Lower leg skin (tissue), 4 donors: Measurements from ENCODE around the gene DPP6. TPM values are rescaled to one million over a fixed set of nuclear protein-coding genes. Genes with fewer than 3 reads are reported as not detected.
"Not testable (repeated sequence)": the region's sequence is repeated elsewhere in the genome, so short reads cannot be mapped to it uniquely, and the experiment has no call there.

Experiments used
- DNase-seq, 2 donors: peaks; one replicate each; pipeline ENCODE4 v3.0.0-alpha.2; 2019; ENCODE audit warnings: low spot score in 2 of 2
- H3K4me3 ChIP-seq: fragments of 200-600 bp; sonication (generic); 2 replicates; pipeline ENCODE4 v1.5.1; 2017; ENCODE audit warnings: mild to moderate bottlenecking, low read depth; ENCODE audit not compliant: poor library complexity, severe bottlenecking
- WGBS, 2 donors: methylation state at CpG; one replicate each; pipeline ENCODE4 v1.1.5; 2018; 5-methylcytosine and 5-hydroxymethylcytosine counted together
- intact Hi-C: fragments of 100-400 bp; cut with DNase I; formaldehyde crosslinking; loops from one replicate; pipeline ENCODE4 v1.15.0; 2023; ENCODE audit warnings: low total_unique reads
- total RNA-seq, 4 donors: library from RNA; depleted of rRNA; stranded (reverse); fragments of >200 nt; gene quantifications; one replicate each; pipeline ENCODE4 v1.1.0, GENCODE V29; 2016

The DPP6 gene
- total RNA-seq, 4 donors from 2014 or later: 1.0 to 4.5 (median 2.9) TPM

DNA sequence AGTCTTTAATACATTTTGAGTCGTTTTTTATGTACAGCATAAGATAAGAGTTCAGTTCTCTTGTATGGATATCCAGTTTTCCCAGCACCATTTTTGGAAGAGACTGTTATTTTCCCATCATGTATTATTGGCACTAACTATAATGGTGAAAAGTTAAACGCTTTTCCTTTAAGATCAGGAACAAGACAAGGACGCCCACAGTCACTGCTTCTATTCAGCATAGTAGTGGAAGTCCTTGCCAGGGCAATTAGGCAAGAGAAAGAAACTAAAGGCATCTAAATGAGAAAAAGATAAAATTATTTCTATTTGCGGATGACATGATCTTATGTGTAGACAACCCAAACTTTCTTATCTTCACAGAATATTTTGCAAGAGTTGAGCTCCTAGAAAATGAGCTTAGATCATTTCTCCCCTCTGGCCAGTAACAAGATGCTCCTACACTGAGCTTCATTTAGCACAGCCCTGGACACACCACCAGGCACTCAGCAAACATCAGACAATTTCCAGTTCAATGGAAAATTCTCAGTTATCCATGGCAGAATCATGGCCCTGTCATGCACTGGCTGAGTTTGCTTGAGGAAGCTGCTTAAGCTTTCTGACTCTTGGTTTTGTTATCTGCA lies 61.6 kb downstream of the DPP6 start:
- intact Hi-C loops, DNase-seq, H3K4me3 ChIP-seq: not testable (repeated sequence)
- 59 to 70% methylated on average over 4 of the region's 4 CpGs for WGBS, 2 donors

DNA sequence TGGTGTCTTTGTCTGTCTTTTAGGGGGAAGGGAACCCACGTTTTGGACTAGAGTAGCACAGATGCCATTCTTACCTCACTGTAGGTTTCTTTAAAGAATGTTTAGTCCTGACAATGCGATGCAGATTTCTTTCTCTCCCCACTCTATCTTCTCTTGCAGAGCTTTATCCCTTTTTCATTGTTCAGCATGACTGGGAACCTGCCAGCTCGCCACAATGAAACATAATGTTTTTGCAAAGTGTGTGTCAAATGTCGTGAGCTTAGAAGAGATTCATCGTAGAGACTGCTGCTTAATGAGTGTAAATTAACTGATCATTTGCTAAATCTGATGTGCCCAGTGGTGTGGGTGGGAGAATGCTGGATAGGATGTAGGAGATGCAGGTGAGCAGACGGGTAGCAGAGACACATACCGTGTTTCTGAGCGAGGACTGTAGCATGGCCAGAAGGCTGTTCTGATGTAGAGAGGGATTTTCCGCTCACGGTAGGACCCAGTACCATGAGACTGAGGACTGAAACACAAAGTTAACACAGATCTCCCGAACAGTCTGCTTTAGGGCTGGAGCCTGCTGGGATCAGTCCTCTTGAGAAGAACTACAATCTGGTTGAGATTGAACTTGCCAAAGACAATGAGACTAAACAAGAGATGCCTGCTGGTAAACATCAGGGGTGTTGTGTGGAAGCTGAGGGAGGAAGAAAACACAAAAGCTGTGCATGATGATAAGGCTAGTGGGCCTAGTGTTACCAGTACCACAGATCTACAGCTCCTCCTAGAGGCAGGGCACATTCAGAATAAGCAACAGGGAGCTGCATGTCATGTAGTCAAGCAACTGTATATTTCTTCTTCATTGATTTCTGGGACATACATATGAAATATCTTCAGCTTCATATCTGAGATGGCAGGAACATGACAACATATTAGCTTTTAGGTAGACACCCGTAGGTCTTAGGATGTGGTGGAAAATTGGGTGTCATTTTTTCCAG lies 65.5 kb downstream of the DPP6 start:
- DNase-seq, intact Hi-C loops, H3K4me3 ChIP-seq: not testable (repeated sequence)
- WGBS, 2 donors: 71 to 72% methylated on average over 11 to 12 of the region's 12 CpGs

DNA sequence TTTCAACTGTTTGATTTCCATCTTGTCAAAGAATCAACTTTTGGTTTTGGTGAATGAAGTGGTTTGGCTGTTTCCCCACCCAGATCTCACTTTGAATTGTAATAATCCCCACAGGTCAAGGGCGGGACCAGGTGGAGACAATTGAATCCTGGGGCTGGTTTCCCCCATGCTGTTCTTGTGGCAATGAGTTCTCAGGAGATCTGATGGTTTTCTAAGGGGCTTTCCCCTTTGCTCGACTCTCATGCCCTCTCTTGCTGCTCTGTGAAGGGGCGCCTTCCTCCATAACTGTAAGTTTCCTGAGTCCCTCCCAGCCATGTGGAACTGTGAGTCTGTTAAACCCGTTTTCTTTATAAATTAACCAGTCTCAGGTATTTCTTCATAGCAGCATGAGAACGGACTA lies 68.6 kb downstream of the DPP6 start:
- intact Hi-C loops, DNase-seq, H3K4me3 ChIP-seq: not testable (repeated sequence)
- 58 to 70% methylated on average over 5 of the region's 5 CpGs for WGBS, 2 donors

DNA sequence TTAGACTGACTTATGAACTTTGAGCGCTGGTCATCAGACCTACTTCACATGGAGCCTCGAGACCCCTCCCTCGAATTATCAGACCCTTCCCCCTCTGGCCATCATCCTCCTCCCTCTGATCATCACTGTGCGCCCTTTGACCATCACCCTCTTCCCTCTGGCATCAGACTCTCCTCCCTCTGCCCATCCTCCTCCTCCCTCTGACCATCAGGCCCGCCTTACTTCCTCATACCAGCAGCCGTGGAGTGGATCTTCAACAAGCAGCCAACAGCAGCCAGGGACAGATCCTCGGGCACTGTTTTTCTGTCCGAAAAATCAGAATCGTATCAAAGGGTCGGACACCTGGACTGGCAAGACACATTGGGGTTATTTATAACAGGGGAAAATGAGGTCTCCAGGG lies 70.5 kb downstream of the DPP6 start:
- WGBS, 2 donors: 60 to 69% methylated on average over 7 to 10 of the region's 10 CpGs
- intact Hi-C loops, DNase-seq, H3K4me3 ChIP-seq: not testable (repeated sequence)

DNA sequence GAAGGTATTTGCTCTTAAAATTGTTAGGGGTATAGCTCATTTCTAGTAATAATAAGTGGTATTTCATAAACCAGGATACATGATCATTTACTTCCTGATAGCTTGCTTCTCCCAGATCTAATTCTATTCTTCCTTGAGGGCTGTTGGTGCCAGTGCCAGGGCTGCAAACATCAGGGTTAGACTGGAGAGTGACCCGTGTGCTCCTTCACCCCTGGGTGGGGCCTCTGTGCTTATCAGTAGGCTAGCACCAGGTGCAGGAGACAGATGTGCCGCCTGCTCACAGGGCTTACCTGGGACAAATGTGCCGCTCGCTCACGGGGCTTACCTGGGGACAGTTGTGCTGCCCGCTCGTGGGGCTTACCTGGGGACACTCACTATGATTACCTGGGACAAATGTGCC lies 71.2 kb downstream of the DPP6 start:
- 95% methylated on average over 3 of the region's 7 CpGs; no CpG with 5 or more reads in 1 of the 2 donors for WGBS, 2 donors
- intact Hi-C loops, DNase-seq, H3K4me3 ChIP-seq: not testable (repeated sequence)

DNA sequence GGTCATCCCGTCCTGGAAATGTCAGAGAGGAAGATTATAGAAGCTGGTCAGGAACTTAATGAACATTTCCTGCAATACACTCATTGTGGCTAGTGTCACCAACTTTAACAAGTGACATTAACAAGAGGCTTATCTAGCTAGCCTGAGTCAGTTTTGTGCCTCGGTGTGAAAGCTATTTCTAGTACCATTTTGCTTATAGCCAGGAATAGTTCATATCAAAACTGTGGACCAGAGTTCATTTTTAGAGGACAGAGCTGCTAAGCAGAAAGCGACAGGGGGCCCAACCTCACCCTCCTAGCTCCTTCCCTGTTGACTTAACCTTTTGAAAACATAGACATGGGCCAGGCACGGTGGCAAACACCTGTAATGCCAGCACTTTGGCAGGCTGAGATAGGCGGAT lies 76.9 kb downstream of the DPP6 start:
- intact Hi-C loops, H3K4me3 ChIP-seq, DNase-seq: not testable (repeated sequence)
- WGBS, 2 donors: 72 to 83% methylated on average over 5 of the region's 5 CpGs

DNA sequence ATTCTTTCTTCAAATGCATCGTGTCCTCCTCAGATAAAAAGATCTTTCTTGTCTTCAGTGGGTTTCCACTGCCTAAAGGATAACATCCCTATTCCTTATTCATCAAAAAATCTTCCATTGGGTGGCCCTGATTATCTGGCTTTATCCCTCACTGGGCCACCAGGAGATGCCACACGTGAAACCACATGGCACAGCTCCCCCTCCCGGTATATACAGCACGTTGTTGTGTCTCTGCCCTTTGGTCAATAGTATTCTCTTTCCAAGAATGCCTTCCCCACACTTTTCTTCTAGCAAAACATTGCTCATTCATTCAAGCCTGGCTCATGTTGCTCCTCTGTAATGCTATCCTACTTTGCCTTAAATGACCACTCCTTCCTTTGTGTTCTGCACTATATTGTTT lies 80.4 kb downstream of the DPP6 start:
- intact Hi-C loops, H3K4me3 ChIP-seq, DNase-seq: not testable (repeated sequence)
- 79 to 83% methylated on average over 4 of the region's 4 CpGs for WGBS, 2 donors

DNA sequence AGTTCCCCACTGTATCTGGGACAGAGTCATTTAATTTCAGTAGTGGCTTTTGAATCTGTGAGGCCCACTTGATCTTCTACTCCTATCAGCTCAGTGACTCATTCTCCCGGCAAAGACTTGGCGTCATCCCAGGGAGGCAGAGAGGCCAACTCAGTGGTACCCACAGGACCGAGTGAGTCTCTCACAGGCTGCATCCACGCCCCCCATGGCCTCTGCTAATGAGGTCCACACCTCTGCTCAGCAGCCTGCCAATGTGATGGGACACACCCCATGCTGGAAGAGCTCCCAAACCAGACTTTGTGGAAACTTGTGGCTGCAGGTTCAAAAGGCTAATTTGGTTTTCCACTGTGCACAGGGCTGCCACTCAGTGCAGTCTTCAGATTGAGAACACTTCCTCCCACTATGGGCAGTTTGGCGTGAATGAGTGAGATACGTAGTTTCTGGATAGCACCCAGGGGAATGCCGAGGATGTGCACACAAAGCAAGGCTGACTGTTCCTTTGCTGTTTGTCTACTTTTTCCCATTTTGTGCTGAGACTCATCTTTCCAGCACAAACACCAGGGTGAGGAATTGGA lies 81.6 kb downstream of the DPP6 start:
- intact Hi-C loops, DNase-seq, H3K4me3 ChIP-seq: not testable (repeated sequence)
- 38 to 47% methylated on average over 3 to 7 of the region's 7 CpGs for WGBS, 2 donors

DNA sequence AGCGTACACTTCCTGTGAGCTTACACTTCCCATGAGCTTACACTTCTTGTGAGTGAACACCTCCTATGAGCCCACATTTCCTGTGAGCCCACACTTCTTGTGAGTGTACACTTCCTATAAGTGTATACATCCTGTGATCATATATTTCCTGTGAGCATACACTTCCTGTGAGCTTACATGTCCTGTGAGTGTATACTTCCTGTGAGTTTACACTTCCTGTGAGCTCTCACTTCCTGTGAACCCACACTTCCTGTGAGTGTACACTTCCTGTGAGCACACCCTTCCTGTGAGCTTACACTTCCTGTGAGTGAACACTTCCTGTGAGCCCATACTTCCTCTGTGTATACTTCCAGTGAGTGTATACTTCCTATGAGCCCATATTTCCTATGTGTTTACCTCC lies 82.5 kb downstream of the DPP6 start:
- H3K4me3 ChIP-seq, intact Hi-C loops, DNase-seq: not testable (repeated sequence)
- WGBS, 2 donors: 100% methylated on average over 1 of the region's 1 CpG

DNA sequence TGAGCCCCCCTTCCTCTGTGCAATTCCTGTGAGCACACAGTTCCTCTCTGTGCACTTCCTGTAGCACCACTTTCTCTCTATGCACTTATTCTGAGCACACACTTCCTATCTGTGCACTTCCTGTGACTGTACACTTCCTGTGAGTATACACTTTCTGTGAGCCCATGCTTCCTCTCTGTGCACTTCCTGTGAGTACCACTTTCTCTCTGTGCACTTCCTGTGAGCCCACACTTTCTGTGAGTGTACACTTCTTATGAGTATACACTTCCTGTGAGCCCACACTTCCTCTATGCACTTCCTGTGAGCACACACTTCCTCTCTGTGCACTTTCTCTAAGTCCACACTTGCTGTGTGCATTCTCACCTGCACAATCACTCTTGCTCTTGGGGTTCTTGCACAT lies 83.4 kb downstream of the DPP6 start:
- H3K4me3 ChIP-seq, intact Hi-C loops, DNase-seq: not testable (repeated sequence)

DNA sequence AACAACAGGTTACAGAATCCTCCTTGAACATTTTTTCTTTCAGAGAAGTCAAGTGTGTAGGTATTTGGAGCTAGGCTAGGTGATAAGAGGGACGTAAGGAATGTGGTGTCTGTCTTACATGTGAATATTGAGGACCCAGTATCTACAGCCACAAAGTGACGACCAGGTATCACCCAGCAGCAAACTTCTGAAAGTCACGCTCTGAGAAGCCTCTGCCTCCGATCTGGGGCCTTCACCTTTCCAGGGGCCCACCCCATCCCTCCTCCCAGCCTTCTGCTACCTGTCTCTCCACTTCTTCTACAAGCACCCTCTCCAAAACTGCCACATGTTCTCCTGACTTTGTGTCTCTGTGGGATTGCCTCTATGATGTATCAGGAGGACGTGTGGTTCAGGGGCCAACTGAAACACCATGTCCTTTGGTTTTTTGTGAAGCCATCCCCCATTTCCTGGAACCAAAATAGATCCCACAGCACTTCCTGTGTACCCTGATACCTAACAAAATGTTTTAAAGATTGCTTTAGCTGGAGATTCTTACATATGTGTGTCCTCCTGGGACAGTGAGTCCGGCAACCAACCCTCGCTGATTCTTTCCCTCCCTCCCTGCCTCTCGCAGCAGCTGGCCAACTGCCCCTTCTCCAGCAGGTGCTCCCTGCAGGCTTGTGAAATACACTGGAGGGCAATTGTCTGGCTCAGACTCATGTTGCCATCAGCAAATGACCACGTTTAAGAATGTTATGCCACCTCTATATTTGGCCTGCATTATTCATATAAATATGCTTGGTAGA lies 93.9 kb downstream of the DPP6 start:
- 72 to 73% methylated on average over 4 to 5 of the region's 9 CpGs for WGBS, 2 donors
- H3K4me3 ChIP-seq, intact Hi-C loops: not testable (repeated sequence)
- peak in 1 of 2 donors; percentile 4 for DNase-seq

DNA sequence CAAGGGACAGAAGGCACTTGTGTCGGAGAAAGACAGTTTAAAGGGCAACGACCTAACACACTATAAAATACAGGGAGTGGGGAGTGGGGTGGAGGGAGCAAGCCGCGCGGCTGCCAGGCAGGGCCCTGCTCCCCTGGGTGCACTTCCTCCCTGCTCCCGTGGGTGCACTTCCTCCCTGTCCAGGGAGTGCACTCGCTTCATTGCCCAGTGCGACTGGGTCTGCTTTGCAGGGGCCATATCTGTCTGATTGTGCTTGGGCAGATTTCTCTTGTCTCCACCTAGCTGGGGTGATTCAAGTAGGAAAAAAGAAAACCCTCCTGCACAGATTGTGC lies 94.5 kb downstream of the DPP6 start:
- WGBS, 2 donors: 59 to 79% methylated on average over 5 to 6 of the region's 8 CpGs
- intact Hi-C loops, DNase-seq, H3K4me3 ChIP-seq: not testable (repeated sequence)

DNA sequence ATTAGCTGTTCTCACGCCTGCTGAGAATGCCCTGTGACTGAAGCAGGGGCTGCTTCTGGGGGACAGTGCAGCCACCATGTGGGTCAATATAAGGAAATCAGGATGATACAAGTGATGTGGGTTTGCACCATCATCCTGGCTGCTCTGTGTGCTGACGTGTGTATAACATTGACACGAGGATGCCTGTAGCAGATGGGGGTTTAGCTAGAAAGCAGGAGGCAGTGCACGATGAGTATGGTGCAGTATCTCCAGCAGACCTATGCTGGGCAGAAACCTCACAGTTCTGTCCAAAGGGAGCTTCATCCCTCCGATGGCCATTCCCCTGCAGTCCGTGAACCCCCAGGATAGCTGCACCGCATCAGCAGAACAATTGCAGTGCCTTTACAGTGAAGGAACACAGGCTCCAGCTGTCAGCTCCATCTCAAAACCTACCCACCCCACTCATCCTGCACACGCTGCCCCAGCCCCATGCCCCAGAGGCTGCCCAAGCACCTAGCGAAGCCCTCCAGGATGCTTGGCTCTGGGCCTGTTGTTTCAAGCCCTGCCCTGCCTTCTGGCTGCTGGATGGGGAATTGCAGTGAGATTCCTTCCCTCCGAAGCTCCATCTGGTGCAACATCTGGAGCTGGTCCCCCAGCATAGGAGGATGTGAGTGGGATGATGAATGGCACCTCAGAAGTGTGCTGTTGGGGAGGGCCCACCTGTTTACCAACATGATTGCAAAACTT lies 96.8 kb downstream of the DPP6 start:
- 72 to 82% methylated on average over 7 to 8 of the region's 10 CpGs for WGBS, 2 donors
- H3K4me3 ChIP-seq, intact Hi-C loops: not testable (repeated sequence)
- DNase-seq: peak in 1 of 2 donors; percentile 64

DNA sequence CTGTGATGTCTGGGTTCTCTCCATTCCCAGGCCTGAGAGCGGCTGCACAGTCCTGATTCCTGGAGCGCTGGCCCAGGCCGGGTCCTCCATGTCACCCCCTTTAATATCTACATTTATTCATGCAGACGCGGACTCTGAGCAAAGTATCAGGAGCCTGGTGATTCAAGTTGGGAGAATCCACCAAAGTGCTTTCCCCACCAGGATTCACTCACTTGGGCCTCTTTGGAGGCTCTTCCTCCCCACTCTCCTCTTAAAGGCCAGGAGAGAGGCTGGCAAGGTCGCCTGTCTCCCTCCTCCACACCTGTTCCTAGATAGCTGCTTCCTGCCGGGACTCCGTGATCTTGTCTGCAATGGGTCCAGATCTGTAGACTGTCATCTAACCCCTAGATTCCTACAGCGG lies 98.5 kb downstream of the DPP6 start:
- intact Hi-C loops, H3K4me3 ChIP-seq: not testable (repeated sequence)
- DNase-seq: peak in 1 of 2 donors; percentile 67
- WGBS, 2 donors: 93 to 94% methylated on average over 9 of the region's 9 CpGs
